GM23338 (cell line): ENCODE results near the gene ELL3. TPM values are rescaled to one million over a fixed set of nuclear protein-coding genes. Genes with fewer than 3 reads are reported as not detected.
A peak's percentile ranks its signal among the peaks of the same experiment; 100 is the strongest.

Source experiments
- ATAC-seq: fragments of 200-7000 bp; cut with Tn5 transposase; 3 replicates; pipeline ENCODE4 v1.9.1; 2020
- DNase-seq: peaks from one replicate; pipeline ENCODE4 v3.0.0-alpha.2; 2015; ENCODE audit warnings: low spot score
- H2AFZ ChIP-seq: fragments of 200-600 bp; sonication (generic); 2 replicates; pipeline ENCODE4 v1.8.0; 2016; ENCODE audit warnings: antibody characterized with exemption, mild to moderate bottlenecking, moderate library complexity
- H3F3A ChIP-seq: fragments of 200-600 bp; sonication (generic); replicated peaks from 2 replicates; pipeline ENCODE4 v1.8.0; 2017; ENCODE audit warnings: antibody characterized with exemption, mixed run types, low read depth
- H3K27ac ChIP-seq: fragments of 200-600 bp; sonication (generic); 2 replicates; pipeline ENCODE4 v1.6.1; 2016; ENCODE audit warnings: low read depth
- H3K27me3 ChIP-seq: fragments of 200-600 bp; sonication (generic); 2 replicates; pipeline ENCODE4 v1.8.0; 2016; ENCODE audit warnings: mild to moderate bottlenecking, mixed run types, moderate library complexity; ENCODE audit not compliant: insufficient read depth
- H3K36me3 ChIP-seq: fragments of 200-600 bp; sonication (generic); 2 replicates; pipeline ENCODE4 v1.8.0; 2016; ENCODE audit warnings: mild to moderate bottlenecking; ENCODE audit not compliant: insufficient read depth
- H3K4me1 ChIP-seq: fragments of 200-600 bp; sonication (generic); 2 replicates; pipeline ENCODE4 v1.8.0; 2016; ENCODE audit warnings: mild to moderate bottlenecking, moderate library complexity; ENCODE audit not compliant: insufficient read depth
- H3K4me2 ChIP-seq: fragments of 200-600 bp; sonication (generic); 2 replicates; pipeline ENCODE4 v1.7.1; 2017; ENCODE audit warnings: mixed run types
- H3K4me3 ChIP-seq: fragments of 200-600 bp; sonication (generic); 2 replicates; pipeline ENCODE4 v1.6.1; 2016; ENCODE audit warnings: mixed run types
- H3K79me2 ChIP-seq: fragments of 200-600 bp; sonication (generic); replicated peaks from 2 replicates; pipeline ENCODE4 v1.8.0; 2017; ENCODE audit warnings: mild to moderate bottlenecking; ENCODE audit not compliant: insufficient read depth
- H3K9me2 ChIP-seq: fragments of 200-600 bp; sonication (generic); 2 replicates; pipeline ENCODE4 v1.8.0; 2017; ENCODE audit not compliant: insufficient read depth
- H4K20me1 ChIP-seq: fragments of 200-600 bp; sonication (generic); replicated peaks from 2 replicates; pipeline ENCODE4 v1.8.0; 2017; ENCODE audit warnings: mild to moderate bottlenecking; ENCODE audit not compliant: insufficient read depth
- H3K27ac Mint-ChIP-seq: 2 replicates; pipeline ENCODE4 v1.8.0; 2020; ENCODE audit warnings: inconsistent platforms, mild to moderate bottlenecking, moderate library complexity, mixed read lengths
- H3K27me3 Mint-ChIP-seq: 3 replicates; pipeline ENCODE4 v1.8.0; 2022; ENCODE audit warnings: low read depth, mild to moderate bottlenecking, moderate library complexity, mixed read lengths, inconsistent platforms; ENCODE audit not compliant: insufficient read depth, poor library complexity
- H3K36me3 Mint-ChIP-seq: 3 replicates; pipeline ENCODE4 v1.8.0; 2021; ENCODE audit warnings: low read depth, mild to moderate bottlenecking, inconsistent platforms, moderate library complexity, mixed read lengths
- H3K4me1 Mint-ChIP-seq: 3 replicates; pipeline ENCODE4 v1.8.0; 2020; ENCODE audit warnings: mild to moderate bottlenecking, inconsistent platforms, mixed read lengths
- H3K4me3 Mint-ChIP-seq: 3 replicates; pipeline ENCODE4 v1.8.0; 2021; ENCODE audit warnings: moderate library complexity, mild to moderate bottlenecking, inconsistent platforms, mixed read lengths
- H3K9me3 Mint-ChIP-seq: 3 replicates; pipeline ENCODE4 v1.8.0; 2020; ENCODE audit warnings: moderate library complexity, mild to moderate bottlenecking, inconsistent platforms, mixed read lengths
- EZH2 ChIP-seq: fragments of 200-600 bp; sonication (generic); IDR thresholded peaks from one replicate; pipeline ENCODE4 v1.8.0; 2017; ENCODE audit warnings: antibody characterized with exemption, mild to moderate bottlenecking, low read depth; ENCODE audit not compliant: unreplicated experiment
- JUNB ChIP-seq: IDR thresholded peaks from one replicate; pipeline ENCODE4 v1.6.1; 2016; ENCODE audit warnings: antibody characterized with exemption; ENCODE audit not compliant: unreplicated experiment
- NANOG ChIP-seq: IDR thresholded peaks from 2 replicates; pipeline ENCODE4 v1.6.1; 2016; ENCODE audit warnings: antibody characterized with exemption, borderline replicate concordance
- ZNF331 ChIP-seq: fragments of 250-450 bp; sonication (Bioruptor Pico); IDR thresholded peaks from 2 replicates; pipeline ENCODE4 v1.5.0; 2020; ENCODE audit warnings: low read depth, mild to moderate bottlenecking, moderate library complexity
- ZNF462 ChIP-seq: fragments of 250-450 bp; sonication (Bioruptor Pico); IDR thresholded peaks from 2 replicates; pipeline ENCODE4 v1.5.0; 2020; ENCODE audit warnings: mild to moderate bottlenecking, moderate library complexity
- polyA plus RNA-seq: library from polyadenylated mRNA; unstranded; fragments of >200 nt; fragmentation: Nextera tagmentation; extraction: Ambion mirVana; gene quantifications from 2 replicates; pipeline ENCODE4 v1.2.1, GENCODE V29; 2016
- total RNA-seq: library from RNA; depleted of rRNA; stranded (reverse); fragments of >200 nt; shearing (Covaris generic); gene quantifications from 2 replicates; pipeline ENCODE4 v1.2.3, GENCODE V29; 2014

Gene ELL3
- total and polyA plus RNA-seq, 2 experiments from 2014 or later: 13.6 to 14.2 TPM

- Histone ChIP-seq H3K4me2 (peak overlapping the region; percentile 95), H4K20me1 (peaks cover 19% of the 10 kb centered on the region; the same call in 1 of the 2 replicates), H3K79me2 (peaks cover 19% of the 10 kb centered on the region), H3K36me3 (peaks cover 21% of the 10 kb centered on the region), H3K4me1 (peaks cover 22% of the 10 kb centered on the region), H3K9me2 (no peaks in the 10 kb centered on the region), H3K27ac (peak overlapping the region; percentile 96), H3F3A (peaks cover 16% of the 10 kb centered on the region; the same call in 1 of the 2 replicates), H2AFZ (no peak overlapping the region), H3K27me3 (no peaks in the 10 kb centered on the region), H3K4me3 (peak overlapping the region; percentile 100)
- peak; percentile 35 for DNase-seq
- peak; percentile 2 for ATAC-seq
- Mint-ChIP-seq H3K27me3 (peaks cover 24% of the 10 kb centered on the region), H3K36me3 (peaks cover 52% of the 10 kb centered on the region), H3K9me3 (no peaks in the 10 kb centered on the region), H3K4me1 (peaks cover 38% of the 10 kb centered on the region), H3K27ac (peak overlapping the region; percentile 99), H3K4me3 (peak overlapping the region; percentile 98)
- TF ChIP-seq JUNB (no peak), ZNF331 (CRISPR knock-in tag) (no peak), ZNF462 (CRISPR knock-in tag) (no peak), EZH2 (no peak), NANOG (no peak)
Measured at GRCh38 chr15:43792761-43793476, 16.2 kb upstream of the ELL3 start.
